ENCODE measurements around the gene CTTNBP2. TPM values are rescaled to one million over a fixed set of nuclear protein-coding genes. Genes with fewer than 3 reads are reported as not detected.

The CTTNBP2 gene
- total RNA-seq, 4 donors from 2014 or later, result 2.6 to 6.2 (median 4.3) TPM

GRCh38 chr7:117707080-117707479 lies 166.2 kb downstream of the CTTNBP2 start:
- DNase-seq, result no peak
- intact Hi-C loops (cut with DNase I; ENCODE audit: low total_unique reads) (no loop called here), in situ Hi-C loops (cut with MboI; ENCODE audit: low pct_ligation_motif_present in 1 of 4, low pct_unique_long_range_greater_than_20kb in 1 of 4, low sequenced_read_pairs in 3 of 4) (loop anchor here in 2 of 4 donors (25.0 kb wide), 2 partner anchors 245 to 495 kb away; no protein-coding TSS in a partner anchor)
- Histone ChIP-seq H3K27ac (no peak overlapping the region), H3K9me3 (no peaks in the 10 kb centered on the region), H3K27me3 (no peaks in the 10 kb centered on the region), H3K4me1 (no peaks in the 10 kb centered on the region), H3K36me3 (no peaks in the 10 kb centered on the region), H3K4me3 (no peak overlapping the region)
- TF ChIP-seq POLR2AphosphoS5 (IDR thresholded peaks at IDR 0.05), result no peak
- TF ChIP-seq POLR2A (IDR thresholded peaks at IDR 0.05), result no peak
- no peak for TF ChIP-seq EP300 (IDR thresholded peaks at IDR 0.05; ENCODE audit: low read depth)
- TF ChIP-seq, protein P1, sequence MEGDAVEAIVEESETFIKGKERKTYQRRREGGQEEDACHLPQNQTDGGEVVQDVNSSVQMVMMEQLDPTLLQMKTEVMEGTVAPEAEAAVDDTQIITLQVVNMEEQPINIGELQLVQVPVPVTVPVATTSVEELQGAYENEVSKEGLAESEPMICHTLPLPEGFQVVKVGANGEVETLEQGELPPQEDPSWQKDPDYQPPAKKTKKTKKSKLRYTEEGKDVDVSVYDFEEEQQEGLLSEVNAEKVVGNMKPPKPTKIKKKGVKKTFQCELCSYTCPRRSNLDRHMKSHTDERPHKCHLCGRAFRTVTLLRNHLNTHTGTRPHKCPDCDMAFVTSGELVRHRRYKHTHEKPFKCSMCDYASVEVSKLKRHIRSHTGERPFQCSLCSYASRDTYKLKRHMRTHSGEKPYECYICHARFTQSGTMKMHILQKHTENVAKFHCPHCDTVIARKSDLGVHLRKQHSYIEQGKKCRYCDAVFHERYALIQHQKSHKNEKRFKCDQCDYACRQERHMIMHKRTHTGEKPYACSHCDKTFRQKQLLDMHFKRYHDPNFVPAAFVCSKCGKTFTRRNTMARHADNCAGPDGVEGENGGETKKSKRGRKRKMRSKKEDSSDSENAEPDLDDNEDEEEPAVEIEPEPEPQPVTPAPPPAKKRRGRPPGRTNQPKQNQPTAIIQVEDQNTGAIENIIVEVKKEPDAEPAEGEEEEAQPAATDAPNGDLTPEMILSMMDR (IDR thresholded peaks at IDR 0.05), result no peak

GRCh38 chr7:117706210-117706609 lies 167.0 kb downstream of the CTTNBP2 start:
- in situ Hi-C loops (cut with MboI; ENCODE audit: low pct_ligation_motif_present in 1 of 4, low pct_unique_long_range_greater_than_20kb in 1 of 4, low sequenced_read_pairs in 3 of 4), result loop anchor here in 2 of 4 donors (25.0 kb wide), 2 partner anchors 244 to 494 kb away; no protein-coding TSS in a partner anchor
- Histone ChIP-seq H3K27ac (no peak overlapping the region), H3K9me3 (no peaks in the 10 kb centered on the region), H3K4me3 (no peak overlapping the region), H3K36me3 (no peaks in the 10 kb centered on the region), H3K4me1 (no peaks in the 10 kb centered on the region), H3K27me3 (no peaks in the 10 kb centered on the region)
- DNase-seq, result no peak
- TF ChIP-seq, protein P1 (IDR thresholded peaks at IDR 0.05), result no peak
- TF ChIP-seq EP300 (IDR thresholded peaks at IDR 0.05; ENCODE audit: low read depth) (no peak), POLR2AphosphoS5 (IDR thresholded peaks at IDR 0.05) (no peak), POLR2A (IDR thresholded peaks at IDR 0.05) (no peak)
- WGBS, 2 donors (ENCODE audit: low coverage in 1 of 2), result 78 to 80% methylated on average over 1 to 2 of the region's 2 CpGs
- intact Hi-C loops (cut with DNase I; ENCODE audit: low total_unique reads), result no loop called here

DNA sequence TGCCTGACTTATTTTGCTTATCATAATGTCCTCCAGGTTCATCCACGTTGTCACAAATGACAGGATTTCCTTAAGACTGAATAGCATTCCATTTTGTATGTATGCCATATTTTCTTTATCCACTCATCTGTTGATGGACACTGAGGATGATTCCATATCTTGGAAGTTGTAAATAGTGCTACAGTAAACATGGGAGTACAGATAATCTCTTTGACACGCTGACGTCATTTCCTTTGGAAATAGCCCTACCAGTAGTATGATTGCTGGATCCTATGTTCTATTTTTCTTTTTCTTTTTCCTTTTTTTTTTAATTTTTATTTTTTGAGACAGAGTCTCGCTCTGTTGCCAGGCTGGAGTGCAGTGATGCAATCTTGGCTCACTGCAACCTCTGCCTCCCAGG lies 167.6 kb downstream of the CTTNBP2 start:
- WGBS, 2 donors (ENCODE audit: low coverage in 1 of 2), result 87 to 91% methylated on average over 4 of the region's 4 CpGs
- TF ChIP-seq, protein P1 (IDR thresholded peaks at IDR 0.05), result no peak
- TF ChIP-seq EP300 (IDR thresholded peaks at IDR 0.05; ENCODE audit: low read depth), result no peak
- no peak for TF ChIP-seq POLR2A (IDR thresholded peaks at IDR 0.05)
- no peak for TF ChIP-seq POLR2AphosphoS5 (IDR thresholded peaks at IDR 0.05)
- DNase-seq, result no peak
- H3K36me3 ChIP-seq, result no peaks in the 10 kb centered on the region
- intact Hi-C loops (cut with DNase I; ENCODE audit: low total_unique reads) (no loop called here), in situ Hi-C loops (cut with MboI; ENCODE audit: low pct_ligation_motif_present in 1 of 4, low pct_unique_long_range_greater_than_20kb in 1 of 4, low sequenced_read_pairs in 3 of 4) (loop anchor here in 2 of 4 donors (25.0 kb wide), 2 partner anchors 243 to 493 kb away; no protein-coding TSS in a partner anchor)
- H3K27ac ChIP-seq, result no peak overlapping the region
- no peak overlapping the region for H3K4me3 ChIP-seq
- no peaks in the 10 kb centered on the region for H3K4me1 ChIP-seq
- no peaks in the 10 kb centered on the region for H3K27me3 ChIP-seq
- H3K9me3 ChIP-seq, result no peaks in the 10 kb centered on the region

GRCh38 chr7:117704063-117704462 lies 169.2 kb downstream of the CTTNBP2 start:
- Histone ChIP-seq H3K4me3 (no peak overlapping the region), H3K27me3 (no peaks in the 10 kb centered on the region), H3K4me1 (no peaks in the 10 kb centered on the region), H3K27ac (no peak overlapping the region), H3K9me3 (no peaks in the 10 kb centered on the region), H3K36me3 (no peaks in the 10 kb centered on the region)
- in situ Hi-C loops (cut with MboI; ENCODE audit: low pct_ligation_motif_present in 1 of 4, low pct_unique_long_range_greater_than_20kb in 1 of 4, low sequenced_read_pairs in 3 of 4), result loop anchor here in 2 of 4 donors (25.0 kb wide), 2 partner anchors 242 to 492 kb away; no protein-coding TSS in a partner anchor
- no peak for DNase-seq
- 69 to 79% methylated on average over 3 of the region's 3 CpGs for WGBS, 2 donors (ENCODE audit: low coverage in 1 of 2)
- no peak for TF ChIP-seq EP300 (IDR thresholded peaks at IDR 0.05; ENCODE audit: low read depth)
- TF ChIP-seq POLR2AphosphoS5 (IDR thresholded peaks at IDR 0.05), result no peak
- TF ChIP-seq, protein P1 (IDR thresholded peaks at IDR 0.05), result no peak
- TF ChIP-seq POLR2A (IDR thresholded peaks at IDR 0.05), result no peak
- intact Hi-C loops (cut with DNase I; ENCODE audit: low total_unique reads), result no loop called here

Measured in transverse colon (tissue), 4 donors.